Spleen (tissue), 11 donors: ENCODE data around the gene PLB1. TPM values are rescaled to one million over a fixed set of nuclear protein-coding genes. Genes with fewer than 3 reads are reported as not detected.

Experiments used
- DNase-seq: peaks from one replicate; pipeline ENCODE4 v3.0.0-alpha.2; 2020
- H3K27ac ChIP-seq, 8 donors: fragments of 200-600 bp; sonication (generic) in 7 of 8; 1 replicate in 4 of 8; 2 replicates in 4 of 8; pipeline versions ENCODE4 v1.5.0 to v1.8.0; 2016 to 2021; ENCODE audit warnings: inconsistent platforms in 4 of 8, mild to moderate bottlenecking in 4 of 8, moderate library complexity in 1 of 8
- H3K27me3 ChIP-seq, 7 donors: fragments of 200-600 bp; sonication (generic) in 6 of 7; replicated peaks in 1 of 7; 1 replicate in 4 of 7; 2 replicates in 3 of 7; pipeline versions ENCODE4 v1.5.0 to v1.8.0; 2016 to 2021; ENCODE audit warnings: inconsistent platforms in 3 of 7, mild to moderate bottlenecking in 1 of 7
- H3K36me3 ChIP-seq, 6 donors: fragments of 200-600 bp; sonication (generic) in 5 of 6; 1 replicate in 4 of 6; 2 replicates in 2 of 6; pipeline versions ENCODE4 v1.5.0 to v1.8.0; 2016 to 2021; ENCODE audit warnings: inconsistent platforms in 2 of 6
- H3K4me1 ChIP-seq, 6 donors: fragments of 200-600 bp; sonication (generic) in 5 of 6; 1 replicate in 3 of 6; 2 replicates in 3 of 6; pipeline versions ENCODE4 v1.5.0 to v1.8.0; 2016 to 2021; ENCODE audit warnings: inconsistent platforms in 3 of 6
- H3K4me3 ChIP-seq, 8 donors: fragments of 200-600 bp; sonication (generic) in 7 of 8; 1 replicate in 4 of 8; 2 replicates in 4 of 8; pipeline versions ENCODE4 v1.5.0 to v1.8.0; 2016 to 2021; ENCODE audit warnings: inconsistent platforms in 4 of 8, mild to moderate bottlenecking in 4 of 8, moderate library complexity in 2 of 8
- H3K9me3 ChIP-seq, 8 donors: fragments of 200-600 bp; sonication (generic) in 7 of 8; 1 replicate in 4 of 8; 2 replicates in 4 of 8; pipeline versions ENCODE4 v1.5.0 to v1.8.0; 2016 to 2021; ENCODE audit warnings: inconsistent platforms in 4 of 8
- CTCF ChIP-seq, 11 experiments: fragments of 200-600 bp in 7 of 11; fragments of 450-650 bp in 4 of 11; sonication (generic) in 4 of 11; IDR thresholded peaks in 8 of 11; conservative IDR thresholded peaks in 3 of 11; 1 replicate in 7 of 11; 2 replicates in 4 of 11; pipeline versions ENCODE4 v1.4.0 to v1.8.0; 2016 to 2021; ENCODE audit warnings: antibody characterized with exemption in 11 of 11, inconsistent platforms in 4 of 11, mild to moderate bottlenecking in 1 of 11
- POLR2A ChIP-seq, 3 donors: fragments of 450-650 bp; IDR thresholded peaks; one replicate each; pipeline ENCODE4 v1.5.1; 2017; ENCODE audit warnings: antibody characterized with exemption in 3 of 3, mild to moderate bottlenecking in 1 of 3
- POLR2AphosphoS5 ChIP-seq, 3 donors: sonication (generic); formaldehyde crosslinking; IDR thresholded peaks; one replicate each; pipeline ENCODE4 v1.5.1; 2017; ENCODE audit warnings: antibody characterized with exemption in 3 of 3
- WGBS, 5 donors: extraction: QIAGEN DNeasy Blood & Tissue Kit in 3 of 5; methylation state at CpG; one replicate each; pipeline versions ENCODE4 v1.1.5 to v1.1.7; 2013 to 2018; 5-methylcytosine and 5-hydroxymethylcytosine counted together
- intact Hi-C: fragments of 100-400 bp; cut with DNase I; formaldehyde crosslinking; loops from one replicate; pipeline ENCODE4 v1.15.0; 2023; ENCODE audit warnings: low total_unique reads
- polyA plus RNA-seq, 3 donors: library from polyadenylated mRNA; stranded (reverse); fragments of 200-250 nt; gene quantifications; one replicate each; pipeline ENCODE4 v1.2.1, GENCODE V29; 2013
- total RNA-seq, 7 donors: library from RNA; depleted of rRNA in 3 of 7; stranded (reverse); fragments of >200 nt in 3 of 7; fragmentation: NEBNext Ultra II Directional in 4 of 7; extraction: Animal tissue kit (Norgen Biotek cat#: 25700) in 4 of 7; gene quantifications; one replicate each; pipeline versions ENCODE4 v1.1.0 to v1.2.1, GENCODE V29; 2016 to 2021
- donor health status: healthy with polysubstance abuse.
- donor health status: DM: no; HTN: no; CAD: no; lungs with moderate emphysema.
- donor health status: DM: no; HTN: no; CAD: no.
- donor health status: Bipolar disorder and iron deficiency.
- donor health status: healthy.
- donor health status: DM: no; HTN: no; CAD: no.
- donor health status: DM: yes; HTN: yes; CAD: no.

The PLB1 gene
- total and polyA plus RNA-seq, 10 donors: 3.8 to 45.7 (median 13.9) TPM

DNA sequence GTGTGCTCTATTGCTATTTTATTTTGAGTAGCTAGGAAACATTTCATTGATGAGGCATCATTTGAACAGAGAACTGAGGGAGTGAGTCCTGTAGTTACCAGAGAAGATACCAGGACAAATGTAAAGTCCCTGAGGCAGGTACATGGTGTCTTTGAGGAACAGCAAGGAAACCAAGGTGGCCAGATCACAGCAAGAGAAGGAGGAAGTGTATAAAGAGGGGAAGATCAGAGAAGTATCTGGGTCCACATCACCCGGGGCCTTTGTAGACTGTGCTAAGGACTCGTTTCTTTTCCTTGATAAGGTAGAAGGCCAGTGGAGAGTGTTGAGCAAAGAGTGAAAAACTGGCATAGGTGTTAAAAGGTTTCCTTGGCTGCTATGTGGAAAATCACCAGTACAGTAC is 34.8 kb upstream of the PLB1 start:
- peaks cover 0 to 20% (median 0%) of the 10 kb centered on the region in 6 donors for H3K4me1 ChIP-seq
- no peak for TF ChIP-seq POLR2AphosphoS5 (IDR thresholded peaks at IDR 0.05)
- TF ChIP-seq CTCF (IDR thresholded peaks at IDR 0.05 in 8 of 11, conservative IDR thresholded peaks at IDR 0.05 in 3 of 11): no peak
- no peak for TF ChIP-seq POLR2A (IDR thresholded peaks at IDR 0.05)
- 37 to 58% (median 54%) methylated on average over 2 of the region's 2 CpGs for WGBS, 5 donors

DNA sequence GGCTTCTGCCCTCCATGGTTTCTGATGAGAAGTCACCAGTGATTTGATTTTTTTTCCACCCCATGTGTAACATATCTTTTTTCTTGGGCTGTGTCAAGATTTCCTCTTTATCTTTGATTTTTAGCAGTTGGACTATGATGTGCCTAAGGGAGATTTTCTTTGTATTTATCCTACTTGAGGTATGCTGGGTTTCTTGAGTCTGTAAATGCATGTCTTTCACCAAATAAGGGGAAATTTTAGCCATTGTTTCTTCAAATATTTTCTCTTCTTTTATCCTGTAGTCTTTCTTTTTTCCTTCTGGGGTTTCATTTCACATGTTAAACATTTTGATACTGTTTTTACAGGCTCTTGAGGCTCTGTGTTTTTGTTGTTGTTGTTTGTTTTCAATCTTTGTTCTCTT is 33.7 kb upstream of the PLB1 start:
- no peaks in the 10 kb centered on the region for H3K36me3 ChIP-seq
- H3K4me1 ChIP-seq: peaks cover 0 to 20% (median 0%) of the 10 kb centered on the region in 6 donors
- TF ChIP-seq POLR2AphosphoS5 (IDR thresholded peaks at IDR 0.05): no peak
- no peak for TF ChIP-seq POLR2A (IDR thresholded peaks at IDR 0.05)
- no peak for TF ChIP-seq CTCF (IDR thresholded peaks at IDR 0.05 in 8 of 11, conservative IDR thresholded peaks at IDR 0.05 in 3 of 11)
- intact Hi-C loops: no loop called here
- H3K27me3 ChIP-seq: no peaks in the 10 kb centered on the region
- no peak overlapping the region for H3K4me3 ChIP-seq
- DNase-seq: no peak
- H3K9me3 ChIP-seq: peaks cover 0 to 18% (median 7%) of the 10 kb centered on the region in 8 donors
- H3K27ac ChIP-seq: peak overlapping the region in 1 of 8 donors; percentile 89

More for the DNA sequence above, 34.8 kb upstream of the PLB1 start:
- Histone ChIP-seq H3K4me3 (no peak overlapping the region), H3K36me3 (no peaks in the 10 kb centered on the region), H3K27ac (peak overlapping the region in 2 of 8 donors; percentile 26 to 46), H3K27me3 (no peaks in the 10 kb centered on the region), H3K9me3 (peaks cover 0 to 18% (median 7%) of the 10 kb centered on the region in 8 donors)
- no peak for DNase-seq
- intact Hi-C loops: no loop called here

DNA sequence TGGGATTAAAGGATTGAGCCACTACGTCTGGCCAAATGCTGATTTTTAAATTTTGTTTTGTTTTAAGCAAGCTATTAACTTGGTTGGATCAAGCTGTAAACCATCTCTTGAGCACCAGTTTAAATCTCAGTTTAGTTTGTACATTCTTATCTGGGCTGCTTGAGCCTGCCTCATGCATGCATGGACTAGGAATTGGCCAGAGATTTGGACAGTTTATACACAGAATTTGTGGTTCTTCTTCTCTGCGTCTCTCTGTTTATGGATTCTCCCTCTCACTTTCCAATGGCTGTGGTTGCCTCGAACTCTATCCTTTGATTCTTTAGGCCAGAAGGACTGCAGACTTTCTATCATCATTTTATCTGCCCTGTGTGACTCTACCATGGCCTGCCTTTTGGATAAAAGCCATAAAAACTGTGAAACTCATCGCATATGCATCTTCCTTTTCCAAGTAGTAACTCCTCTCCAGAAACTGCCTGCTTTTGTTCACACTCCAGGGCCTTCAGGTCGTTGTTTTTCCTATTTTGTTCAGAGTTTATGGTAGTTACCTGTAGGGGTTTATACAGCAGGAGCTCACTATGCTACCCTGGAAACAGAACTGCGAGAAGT is 32.5 kb upstream of the PLB1 start:
- H3K27ac ChIP-seq: peak overlapping the region in 7 of 8 donors; percentile 21 to 89 (median 81)
- no peaks in the 10 kb centered on the region for H3K27me3 ChIP-seq
- no peaks in the 10 kb centered on the region for H3K36me3 ChIP-seq
- TF ChIP-seq POLR2A (IDR thresholded peaks at IDR 0.05): no peak
- no peak for TF ChIP-seq POLR2AphosphoS5 (IDR thresholded peaks at IDR 0.05)
- TF ChIP-seq CTCF (IDR thresholded peaks at IDR 0.05 in 8 of 11, conservative IDR thresholded peaks at IDR 0.05 in 3 of 11): no peak
- 57 to 82% (median 67%) methylated on average over 6 of the region's 6 CpGs for WGBS, 5 donors
- H3K4me1 ChIP-seq: peaks cover 0 to 20% (median 0%) of the 10 kb centered on the region in 6 donors
- peaks cover 0 to 18% (median 7%) of the 10 kb centered on the region in 8 donors for H3K9me3 ChIP-seq
- H3K4me3 ChIP-seq: peak overlapping the region in 1 of 8 donors; percentile 14
- no peak for DNase-seq
- intact Hi-C loops: no loop called here

DNA sequence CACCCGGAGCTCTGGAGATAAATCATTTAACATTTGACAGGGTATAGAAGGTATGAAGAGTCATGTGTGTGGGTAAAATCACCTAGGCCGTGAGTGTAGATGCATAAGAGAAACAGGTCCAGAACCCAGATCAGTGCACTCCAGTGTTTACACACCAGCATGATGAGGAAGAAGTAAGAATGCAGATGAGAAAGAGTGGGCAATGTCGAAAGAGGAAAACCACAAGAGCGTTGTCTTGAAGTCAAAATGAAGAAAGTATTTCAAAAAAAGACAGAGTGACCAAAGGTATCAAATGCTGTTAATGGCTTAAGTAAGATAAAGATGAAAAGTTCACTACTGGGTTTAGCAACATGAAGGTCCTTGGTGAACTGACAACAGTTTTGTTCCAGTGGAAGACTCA is 32.0 kb upstream of the PLB1 start:
- WGBS, 5 donors: 38 to 56% (median 49%) methylated on average over 4 of the region's 4 CpGs
- H3K27ac ChIP-seq: peak overlapping the region in 7 of 8 donors; percentile 21 to 89 (median 81)
- intact Hi-C loops: no loop called here
- no peaks in the 10 kb centered on the region for H3K27me3 ChIP-seq
- no peak for DNase-seq
- no peak for TF ChIP-seq CTCF (IDR thresholded peaks at IDR 0.05 in 8 of 11, conservative IDR thresholded peaks at IDR 0.05 in 3 of 11)
- TF ChIP-seq POLR2AphosphoS5 (IDR thresholded peaks at IDR 0.05): peak in 1 of 3 donors; percentile 29
- no peak for TF ChIP-seq POLR2A (IDR thresholded peaks at IDR 0.05)
- peaks cover 0 to 20% (median 0%) of the 10 kb centered on the region in 6 donors for H3K4me1 ChIP-seq
- H3K36me3 ChIP-seq: no peaks in the 10 kb centered on the region
- peaks cover 0 to 18% (median 7%) of the 10 kb centered on the region in 8 donors for H3K9me3 ChIP-seq
- peak overlapping the region in 1 of 8 donors; percentile 14 for H3K4me3 ChIP-seq
